H9 (cell line): ENCODE data around the gene TRIO. TPM values are rescaled to one million over a fixed set of nuclear protein-coding genes. Genes with fewer than 3 reads are reported as not detected.
A peak's percentile ranks its signal among the peaks of the same experiment; 100 is the strongest.

ENCODE experiments used
- DNase-seq: peaks from one replicate; pipeline ENCODE4 v3.0.0-alpha.2; 2017
- H2AFZ ChIP-seq: one replicate; pipeline ENCODE4 v1.6.1; 2013; ENCODE audit warnings: mild to moderate bottlenecking, low read length, control low read depth, moderate library complexity
- H2AK5ac ChIP-seq: 2 replicates; pipeline ENCODE4 v1.6.1; 2013; ENCODE audit warnings: low read length, control low read depth, mixed read lengths; ENCODE audit not compliant: insufficient read length
- H2BK120ac ChIP-seq: one replicate; pipeline ENCODE4 v1.6.1; 2013; ENCODE audit warnings: low read depth, mild to moderate bottlenecking, low read length, control low read depth, inconsistent platforms; ENCODE audit not compliant: poor library complexity, severe bottlenecking
- H2BK12ac ChIP-seq: 2 replicates; pipeline ENCODE4 v1.6.1; 2013; ENCODE audit warnings: low read length, control low read depth, mixed read lengths, low read depth; ENCODE audit not compliant: insufficient read length
- H2BK15ac ChIP-seq: 2 replicates; pipeline ENCODE4 v1.6.1; 2013; ENCODE audit warnings: low read depth, low read length, control low read depth
- H2BK20ac ChIP-seq: one replicate; pipeline ENCODE4 v1.6.1; 2013; ENCODE audit warnings: low read depth, mild to moderate bottlenecking, low read length, control low read depth, inconsistent platforms; ENCODE audit not compliant: poor library complexity, severe bottlenecking
- H2BK5ac ChIP-seq: 2 replicates; pipeline ENCODE4 v1.6.1; 2013; ENCODE audit warnings: low read length, control low read depth, mixed read lengths; ENCODE audit not compliant: insufficient read length
- H3K14ac ChIP-seq: 2 replicates; pipeline ENCODE4 v1.6.1; 2013; ENCODE audit warnings: low read length, control low read depth; ENCODE audit not compliant: insufficient read depth
- H3K18ac ChIP-seq: 2 replicates; pipeline ENCODE4 v1.6.1; 2013; ENCODE audit warnings: low read depth, mild to moderate bottlenecking, mixed read lengths, low read length, control low read depth; ENCODE audit not compliant: insufficient read length
- H3K23ac ChIP-seq: 2 replicates; pipeline ENCODE4 v1.6.1; 2013; ENCODE audit warnings: low read length, control low read depth, mixed read lengths, low read depth; ENCODE audit not compliant: insufficient read length
- H3K23me2 ChIP-seq: 2 replicates; pipeline ENCODE4 v1.6.1; 2013; ENCODE audit warnings: low read depth, mild to moderate bottlenecking, mixed read lengths, low read length, control low read depth; ENCODE audit not compliant: insufficient read length, poor library complexity, severe bottlenecking
- H3K27ac ChIP-seq: 2 replicates; pipeline ENCODE4 v1.5.1; 2013; ENCODE audit warnings: low read length, control low read depth, mixed read lengths, low read depth; ENCODE audit not compliant: insufficient read length
- H3K27me3 ChIP-seq: 2 replicates; pipeline ENCODE4 v1.6.1; 2013; ENCODE audit warnings: low read length, control low read depth, inconsistent platforms; ENCODE audit not compliant: insufficient read depth
- H3K4ac ChIP-seq: 2 replicates; pipeline ENCODE4 v1.6.1; 2013; ENCODE audit warnings: low read depth, mild to moderate bottlenecking, control low read depth, inconsistent platforms, low read length, moderate library complexity
- H3K4me1 ChIP-seq: 2 replicates; pipeline ENCODE4 v1.6.1; 2013; ENCODE audit warnings: low read length, control low read depth, inconsistent platforms; ENCODE audit not compliant: insufficient read depth
- H3K4me2 ChIP-seq: 2 replicates; pipeline ENCODE4 v1.6.1; 2013; ENCODE audit warnings: low read length, control low read depth, mixed read lengths; ENCODE audit not compliant: insufficient read length, insufficient read depth
- H3K56ac ChIP-seq: 2 replicates; pipeline ENCODE4 v1.6.1; 2013; ENCODE audit warnings: low read depth, mild to moderate bottlenecking, mixed read lengths, low read length, control low read depth; ENCODE audit not compliant: insufficient read length
- H3K79me1 ChIP-seq: 2 replicates; pipeline ENCODE4 v1.6.1; 2013; ENCODE audit warnings: low read depth, mild to moderate bottlenecking, moderate library complexity, low read length, control low read depth, inconsistent platforms; ENCODE audit not compliant: insufficient read depth, poor library complexity, severe bottlenecking
- H3K79me2 ChIP-seq: 2 replicates; pipeline ENCODE4 v1.6.1; 2013; ENCODE audit warnings: low read length, control low read depth, inconsistent platforms; ENCODE audit not compliant: insufficient read depth
- H3K9ac ChIP-seq: 2 replicates; pipeline ENCODE4 v1.6.1; 2013; ENCODE audit warnings: low read length, control low read depth, mixed read lengths; ENCODE audit not compliant: insufficient read length; ENCODE audit errors: extremely low read depth
- H3K9me3 ChIP-seq: one replicate; pipeline ENCODE4 v1.6.1; 2013; ENCODE audit warnings: low read depth, low read length, inconsistent platforms; ENCODE audit not compliant: control insufficient read depth
- H3T11ph ChIP-seq: one replicate; pipeline ENCODE4 v1.6.1; 2013; ENCODE audit warnings: mild to moderate bottlenecking, low read length, control low read depth, inconsistent platforms
- H4K20me1 ChIP-seq: one replicate; pipeline ENCODE4 v1.6.1; 2013; ENCODE audit not compliant: control insufficient read depth, insufficient read length, insufficient read depth
- H4K5ac ChIP-seq: 2 replicates; pipeline ENCODE4 v1.6.1; 2013; ENCODE audit warnings: low read depth, mild to moderate bottlenecking, mixed read lengths, low read length, control low read depth; ENCODE audit not compliant: insufficient read length
- H4K8ac ChIP-seq: replicated peaks from 2 replicates; pipeline ENCODE4 v1.6.1; 2013; ENCODE audit warnings: low read length, control low read depth, mixed read lengths, low read depth; ENCODE audit not compliant: insufficient read length
- H4K91ac ChIP-seq: 2 replicates; pipeline ENCODE4 v1.6.1; 2013; ENCODE audit warnings: low read depth, mild to moderate bottlenecking, moderate library complexity, mixed read lengths, low read length, control low read depth; ENCODE audit not compliant: insufficient read length
- H3K27ac Mint-ChIP-seq, 3 experiments: 2 replicates in 2 of 3; 3 replicates in 1 of 3; pipeline ENCODE4 v1.8.0; 2020 to 2021; ENCODE audit warnings: mixed read lengths in 3 of 3, mild to moderate bottlenecking in 1 of 3, moderate library complexity in 1 of 3
- H3K27me3 Mint-ChIP-seq: 2 replicates; pipeline ENCODE4 v1.8.0; 2021; ENCODE audit warnings: low read depth, mild to moderate bottlenecking, moderate library complexity, mixed read lengths
- H3K36me3 Mint-ChIP-seq, 3 experiments: 2 replicates in 2 of 3; 3 replicates in 1 of 3; pipeline ENCODE4 v1.8.0; 2020 to 2021; ENCODE audit warnings: low read depth in 3 of 3, mixed read lengths in 3 of 3; ENCODE audit not compliant: insufficient read depth in 1 of 3
- H3K4me1 Mint-ChIP-seq, 2 experiments: 2 replicates each; pipeline ENCODE4 v1.8.0; 2020; ENCODE audit warnings: mixed read lengths in 2 of 2
- H3K4me3 Mint-ChIP-seq, 2 experiments: 2 replicates in 1 of 2; 3 replicates in 1 of 2; pipeline ENCODE4 v1.8.0; 2020 to 2021; ENCODE audit warnings: mild to moderate bottlenecking in 2 of 2, mixed read lengths in 2 of 2, moderate library complexity in 1 of 2
- H3K9me3 Mint-ChIP-seq, 2 experiments: 2 replicates in 1 of 2; 3 replicates in 1 of 2; pipeline ENCODE4 v1.8.0; 2020; ENCODE audit warnings: mild to moderate bottlenecking in 2 of 2, mixed read lengths in 2 of 2, moderate library complexity in 1 of 2
- CTCF ChIP-seq: fragments of 200-600 bp; sonication (generic); conservative IDR thresholded peaks from 3 replicates; pipeline ENCODE4 v1.8.0; 2021; ENCODE audit warnings: antibody characterized with exemption, mild to moderate bottlenecking
- WGBS: extraction: QIAGEN DNeasy Blood & Tissue Kit; methylation state at CpG from one replicate; pipeline ENCODE4 v1.1.7; 2013; ENCODE audit warnings: missing lambda C conversion rate, low lambda C conversion rate, mixed read lengths; ENCODE audit not compliant: insufficient read length; ENCODE audit errors: extremely low coverage; 5-methylcytosine and 5-hydroxymethylcytosine counted together
- total RNA-seq: library from RNA; stranded (reverse); gene quantifications from 2 replicates; pipeline ENCODE4 v1.2.1, GENCODE V29; 2021

Gene TRIO
- total RNA-seq, 1 experiment from 2014 or later: 87.8 TPM

DNA sequence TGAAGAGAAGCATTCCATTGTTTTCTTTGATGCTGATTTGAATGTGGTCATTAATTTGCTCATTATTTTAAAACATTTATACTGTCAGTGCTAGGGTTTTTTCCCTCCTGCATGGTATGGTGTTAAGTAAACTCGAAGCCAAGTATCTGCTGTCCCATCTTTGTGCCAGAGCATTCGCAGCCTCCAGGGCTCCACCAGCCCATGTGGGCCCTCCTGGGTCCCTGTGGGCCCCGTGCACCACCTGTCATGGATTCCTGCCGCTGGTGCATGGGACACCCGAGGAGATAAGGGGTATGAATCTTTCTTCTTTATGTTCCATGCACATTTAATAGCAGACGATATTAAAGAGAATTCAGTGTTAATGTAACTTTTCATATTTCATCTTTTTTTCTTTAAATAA is 95.1 kb downstream of the TRIO start:
- no peak overlapping the region for H2BK120ac ChIP-seq
- Mint-ChIP-seq H3K27ac (peak overlapping the region in 1 of 3 experiments; percentile 38; a peak in 1 of 7 replicates), H3K36me3 (no peaks in the 10 kb centered on the region), H3K4me3 (no peak overlapping the region), H3K27me3 (no peaks in the 10 kb centered on the region), H3K9me3 (no peaks in the 10 kb centered on the region), H3K4me1 (peaks cover 60 to 71% of the 10 kb centered on the region in 2 experiments)
- H2BK12ac ChIP-seq: no peak overlapping the region
- H3K4me1 ChIP-seq: peaks cover 15% of the 10 kb centered on the region
- no peak overlapping the region for H3K9ac ChIP-seq
- no peak overlapping the region for H3K23ac ChIP-seq
- no peak overlapping the region for H3K18ac ChIP-seq
- TF ChIP-seq CTCF: no peak
- no CpG with 5 or more reads among the region's 6 CpGs for WGBS
- no peaks in the 10 kb centered on the region for H4K20me1 ChIP-seq
- H3K27me3 ChIP-seq: no peaks in the 10 kb centered on the region
- no peak overlapping the region for H3K56ac ChIP-seq
- H3K79me1 ChIP-seq: peaks cover 2% of the 10 kb centered on the region
- H4K91ac ChIP-seq: no peak overlapping the region
- H2BK15ac ChIP-seq: no peak overlapping the region
- no peak overlapping the region for H2BK5ac ChIP-seq
- H3K79me2 ChIP-seq: peaks cover 18% of the 10 kb centered on the region; the same call in 1 of the 2 replicates
- no peak for DNase-seq
- no peak overlapping the region for H2AK5ac ChIP-seq
- H3T11ph ChIP-seq: no peak overlapping the region
- H3K23me2 ChIP-seq: no peaks in the 10 kb centered on the region
- H4K5ac ChIP-seq: no peak overlapping the region
- H2AFZ ChIP-seq: no peak overlapping the region
- no peak overlapping the region for H3K27ac ChIP-seq
- H4K8ac ChIP-seq: no peak overlapping the region
- H3K9me3 ChIP-seq: no peaks in the 10 kb centered on the region
- no peak overlapping the region for H2BK20ac ChIP-seq
- H3K4me2 ChIP-seq: no peak overlapping the region
- no peak overlapping the region for H3K4ac ChIP-seq
- no peak overlapping the region for H3K14ac ChIP-seq
